ENCODE measurements around the gene SPO11. TPM values are rescaled to one million over a fixed set of nuclear protein-coding genes. Genes with fewer than 3 reads are reported as not detected.

SPO11 gene
- total and polyA plus RNA-seq, 2 of the 13 experiments (the other 11 are each of a cell fraction or from before 2014, with no cell fraction given) = not detected

DNA sequence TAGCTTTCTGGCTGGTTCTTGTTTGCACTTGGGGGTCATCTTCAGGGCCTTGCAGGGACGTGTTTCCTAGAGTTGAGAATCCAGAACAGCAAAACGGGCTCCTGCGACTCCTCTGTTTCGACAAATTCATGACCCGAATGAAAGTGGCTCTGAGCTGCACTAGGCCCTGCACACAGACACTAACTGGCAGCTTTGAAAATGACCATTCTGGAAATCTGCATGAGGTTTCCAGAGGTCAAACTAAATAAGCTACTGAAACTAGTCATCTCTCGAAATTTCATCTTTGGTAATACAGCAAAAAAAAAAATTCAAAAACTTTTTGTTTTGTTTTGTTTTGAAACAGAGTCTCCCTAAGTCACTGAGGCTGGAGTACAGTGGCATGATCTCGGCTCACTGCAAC lies 47.7 kb upstream of the SPO11 start (continued):
- no peak for TF ChIP-seq ZFP1 (CRISPR knock-in tag; IDR thresholded peaks at IDR 0.05)
- TF ChIP-seq, protein P1, sequence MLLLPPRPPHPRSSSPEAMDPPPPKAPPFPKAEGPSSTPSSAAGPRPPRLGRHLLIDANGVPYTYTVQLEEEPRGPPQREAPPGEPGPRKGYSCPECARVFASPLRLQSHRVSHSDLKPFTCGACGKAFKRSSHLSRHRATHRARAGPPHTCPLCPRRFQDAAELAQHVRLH (CRISPR knock-in tag; IDR thresholded peaks at IDR 0.05; ENCODE audit: borderline replicate concordance, low read depth) = no peak
- no peak for TF ChIP-seq ARNT2 (CRISPR knock-in tag; IDR thresholded peaks at IDR 0.05; ENCODE audit: low read depth)
- no peak for TF ChIP-seq NR2F2 (IDR thresholded peaks at IDR 0.05; ENCODE audit: borderline replicate concordance, low read depth)
- no peak for TF ChIP-seq TOE1 (CRISPR knock-in tag; IDR thresholded peaks at IDR 0.05)
- no peak for TF ChIP-seq ZNF143 (CRISPR knock-in tag; IDR thresholded peaks at IDR 0.05)
- no peak for TF ChIP-seq MEIS2 (CRISPR knock-in tag; IDR thresholded peaks at IDR 0.05)
- TF ChIP-seq HOXD1 (CRISPR knock-in tag; IDR thresholded peaks at IDR 0.05) = no peak

DNA sequence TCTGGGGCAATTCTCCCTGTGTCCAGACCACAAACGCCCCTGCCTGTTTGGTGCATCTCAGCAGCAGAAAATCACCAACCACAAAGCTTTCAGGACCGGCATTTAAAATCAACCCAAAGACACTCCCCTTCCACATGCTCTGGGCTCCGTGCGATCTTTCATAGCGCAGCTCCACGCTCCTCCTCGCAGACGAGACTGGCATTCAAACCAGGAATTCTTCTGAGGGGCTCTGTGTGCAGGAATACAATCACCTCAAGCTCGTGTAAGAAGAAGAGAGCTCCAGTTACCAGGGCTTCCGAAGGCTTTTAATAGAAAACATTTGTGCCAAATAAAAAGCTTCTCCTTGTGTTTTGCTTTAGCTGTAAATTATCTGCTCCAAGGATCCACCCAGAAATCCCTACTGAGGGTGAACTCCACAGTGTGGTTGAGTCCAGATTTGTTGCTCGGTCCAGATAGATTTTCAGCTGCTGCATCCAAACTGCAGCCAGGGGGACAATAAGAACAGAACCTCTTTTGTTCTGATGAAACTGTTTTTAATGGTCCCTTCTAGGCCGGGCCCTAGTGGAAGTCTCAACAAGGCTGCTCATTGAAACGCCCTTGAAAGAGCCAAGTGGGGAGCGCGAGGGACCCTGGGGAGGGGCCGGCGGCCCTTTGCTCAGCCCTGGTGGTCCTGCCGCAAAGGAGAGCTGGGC lies 46.8 kb upstream of the SPO11 start:
- H3K4me1 ChIP-seq (ENCODE audit: insufficient read depth, low read length) = no peaks in the 10 kb centered on the region
- WGBS (ENCODE audit: low lambda C conversion rate) = 16% methylated on average over 18 of the region's 18 CpGs
- no peak for DNase-seq (ENCODE audit: low spot score)
- 0 out of 2 replicates have a peak, but pooled peaks have one; percentile 34 for TF ChIP-seq EZH2 (conservative IDR thresholded peaks at IDR 0.05; ENCODE audit: low read depth, low read length)
- TF ChIP-seq NBN (conservative IDR thresholded peaks at IDR 0.05) = no peak
- TF ChIP-seq, protein P2, sequence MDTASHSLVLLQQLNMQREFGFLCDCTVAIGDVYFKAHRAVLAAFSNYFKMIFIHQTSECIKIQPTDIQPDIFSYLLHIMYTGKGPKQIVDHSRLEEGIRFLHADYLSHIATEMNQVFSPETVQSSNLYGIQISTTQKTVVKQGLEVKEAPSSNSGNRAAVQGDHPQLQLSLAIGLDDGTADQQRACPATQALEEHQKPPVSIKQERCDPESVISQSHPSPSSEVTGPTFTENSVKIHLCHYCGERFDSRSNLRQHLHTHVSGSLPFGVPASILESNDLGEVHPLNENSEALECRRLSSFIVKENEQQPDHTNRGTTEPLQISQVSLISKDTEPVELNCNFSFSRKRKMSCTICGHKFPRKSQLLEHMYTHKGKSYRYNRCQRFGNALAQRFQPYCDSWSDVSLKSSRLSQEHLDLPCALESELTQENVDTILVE (CRISPR knock-in tag; IDR thresholded peaks at IDR 0.05) = no peak
- no peak for TF ChIP-seq ZBTB8A (CRISPR knock-in tag; IDR thresholded peaks at IDR 0.05; ENCODE audit: borderline replicate concordance, low read depth)
- TF ChIP-seq, protein P3, sequence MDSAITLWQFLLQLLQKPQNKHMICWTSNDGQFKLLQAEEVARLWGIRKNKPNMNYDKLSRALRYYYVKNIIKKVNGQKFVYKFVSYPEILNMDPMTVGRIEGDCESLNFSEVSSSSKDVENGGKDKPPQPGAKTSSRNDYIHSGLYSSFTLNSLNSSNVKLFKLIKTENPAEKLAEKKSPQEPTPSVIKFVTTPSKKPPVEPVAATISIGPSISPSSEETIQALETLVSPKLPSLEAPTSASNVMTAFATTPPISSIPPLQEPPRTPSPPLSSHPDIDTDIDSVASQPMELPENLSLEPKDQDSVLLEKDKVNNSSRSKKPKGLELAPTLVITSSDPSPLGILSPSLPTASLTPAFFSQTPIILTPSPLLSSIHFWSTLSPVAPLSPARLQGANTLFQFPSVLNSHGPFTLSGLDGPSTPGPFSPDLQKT (CRISPR knock-in tag; IDR thresholded peaks at IDR 0.05; ENCODE audit: borderline replicate concordance) = no peak
- no peaks in the 10 kb centered on the region for H3K9me3 ChIP-seq (ENCODE audit: low read length)
- no peaks in the 10 kb centered on the region for H3K79me2 ChIP-seq (ENCODE audit: insufficient read depth, low read length)
- ATAC-seq = no peak
- no peak overlapping the region for H3K9ac ChIP-seq (ENCODE audit: insufficient read depth, low read depth, low read length)
- H4K20me1 ChIP-seq (ENCODE audit: insufficient read depth, low read length) = no peaks in the 10 kb centered on the region; the same call in 1 of the 2 replicates
- BruUV-seq (replicated peaks) = no TSS peak
- H3K27ac ChIP-seq (ENCODE audit: extremely low read length, insufficient read depth, low read length) = no peak overlapping the region
- FAIRE-seq = no peak
- CTCF ChIA-PET (ENCODE audit: low intra/inter-chr PET ratio, low total read pairs) = no interaction called here
- H3K27me3 ChIP-seq (ENCODE audit: control insufficient read depth in 1 of 2, insufficient read depth in 2 of 2, low read length in 2 of 2) = peaks cover 17 to 87% of the 10 kb centered on the region in 2 experiments
- no peak overlapping the region for H3K4me3 ChIP-seq (replicated peaks in 1 of 3; ENCODE audit: insufficient read depth in 1 of 3, low read depth in 2 of 3, low read length in 3 of 3)
- H3K36me3 ChIP-seq (replicated peaks in 1 of 2; ENCODE audit: control insufficient read depth in 1 of 2, insufficient read depth in 2 of 2, low read length in 2 of 2) = no peaks in the 10 kb centered on the region
- no peak overlapping the region for H3K4me2 ChIP-seq (ENCODE audit: low read depth, low read length)
- no peak overlapping the region for H2AFZ ChIP-seq (ENCODE audit: low read length)
- in situ Hi-C loops (cut with HindIII; ENCODE audit: extremely low pct_ligation_motif_present, low pct_unique_long_range_greater_than_20kb) (no loop called here), intact Hi-C loops (cut with micrococcal nuclease; ENCODE audit: unreplicated experiment) (no loop called here)
- POLR2A ChIA-PET = no interaction called here
